Measurements from ENCODE around the gene IRX2. TPM values are rescaled to one million over a fixed set of nuclear protein-coding genes. Genes with fewer than 3 reads are reported as not detected.

The IRX2 gene
- total RNA-seq, 1 donor from 2014 or later = 4.2 TPM

DNA sequence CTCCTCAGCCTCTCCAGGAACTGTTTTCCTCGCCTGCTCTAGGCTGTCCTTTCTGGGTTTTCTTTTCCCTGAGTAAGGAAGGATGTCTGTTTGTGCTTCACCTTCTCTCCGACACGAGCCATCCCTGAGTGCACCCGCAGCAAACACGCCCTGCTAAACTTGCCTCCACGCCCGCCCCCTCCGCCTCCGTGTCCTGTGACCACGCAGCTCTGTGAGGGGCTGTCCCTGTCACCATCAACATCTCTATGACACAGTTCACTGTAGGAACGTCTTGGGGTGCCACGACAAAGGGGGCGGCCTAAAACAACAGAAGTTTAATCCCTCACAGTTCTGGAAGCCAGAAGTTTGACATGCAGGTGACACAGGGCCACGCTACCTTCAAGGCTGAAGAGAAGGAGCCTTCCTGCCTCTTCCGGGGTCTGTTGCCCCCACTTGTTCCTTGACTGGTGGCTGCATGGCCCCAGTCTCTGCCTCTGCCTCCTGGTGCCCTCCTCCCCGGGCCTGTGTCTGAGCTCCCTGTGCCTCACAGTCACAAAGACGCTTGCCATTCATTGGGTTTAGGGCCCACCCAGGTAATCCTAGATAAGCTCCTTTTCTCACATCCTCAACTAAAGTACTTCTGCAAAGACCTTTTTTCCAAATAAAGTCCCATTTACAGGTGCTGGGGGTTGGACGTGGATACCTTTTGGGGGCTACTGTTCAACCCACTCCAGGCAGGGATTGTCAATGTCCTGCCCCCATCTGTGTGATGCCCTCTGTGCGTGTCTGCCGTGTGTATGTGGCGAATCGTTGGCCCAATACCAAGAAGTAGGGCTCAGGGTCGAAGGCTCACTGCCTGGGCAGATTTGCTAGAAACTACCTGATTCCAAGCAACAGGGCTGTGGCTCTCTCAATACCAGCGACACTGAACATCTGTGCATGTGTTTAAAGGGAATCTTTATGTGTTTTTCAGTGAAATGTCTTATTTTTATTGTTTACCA, 39.7 kb downstream of the IRX2 start:
- no peaks in the 10 kb centered on the region for H3K9me3 Mint-ChIP-seq (ENCODE audit: low read depth)

DNA sequence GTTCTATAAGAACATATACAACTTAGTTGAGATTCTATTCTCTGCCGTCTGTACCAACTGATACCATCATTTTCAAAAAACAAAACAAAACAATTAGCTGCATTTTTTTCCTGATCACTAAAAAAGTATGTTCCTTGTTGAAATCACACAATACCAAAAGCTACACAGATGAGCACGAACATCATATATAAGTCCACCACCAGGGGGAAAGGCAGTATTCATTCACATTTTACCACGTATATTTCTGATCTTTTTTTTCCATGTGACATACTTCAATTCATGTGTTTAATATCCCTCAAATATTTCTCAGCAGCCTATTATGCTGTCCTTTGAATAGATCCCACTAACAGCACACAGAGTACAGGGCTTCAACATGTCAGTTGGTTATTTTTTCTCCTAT, 40.6 kb downstream of the IRX2 start:
- no peak for DNase-seq (ENCODE audit: low spot score, unreplicated experiment)
- Mint-ChIP-seq H3K9me3 (ENCODE audit: low read depth) (no peaks in the 10 kb centered on the region), H3K27ac (no peak overlapping the region), H3K4me3 (ENCODE audit: low read depth) (no peak overlapping the region), H3K27me3 (peaks cover 81% of the 10 kb centered on the region), H3K36me3 (ENCODE audit: insufficient read depth) (no peaks in the 10 kb centered on the region), H3K4me1 (ENCODE audit: low read depth) (no peaks in the 10 kb centered on the region)
- TF ChIP-seq, protein P1, sequence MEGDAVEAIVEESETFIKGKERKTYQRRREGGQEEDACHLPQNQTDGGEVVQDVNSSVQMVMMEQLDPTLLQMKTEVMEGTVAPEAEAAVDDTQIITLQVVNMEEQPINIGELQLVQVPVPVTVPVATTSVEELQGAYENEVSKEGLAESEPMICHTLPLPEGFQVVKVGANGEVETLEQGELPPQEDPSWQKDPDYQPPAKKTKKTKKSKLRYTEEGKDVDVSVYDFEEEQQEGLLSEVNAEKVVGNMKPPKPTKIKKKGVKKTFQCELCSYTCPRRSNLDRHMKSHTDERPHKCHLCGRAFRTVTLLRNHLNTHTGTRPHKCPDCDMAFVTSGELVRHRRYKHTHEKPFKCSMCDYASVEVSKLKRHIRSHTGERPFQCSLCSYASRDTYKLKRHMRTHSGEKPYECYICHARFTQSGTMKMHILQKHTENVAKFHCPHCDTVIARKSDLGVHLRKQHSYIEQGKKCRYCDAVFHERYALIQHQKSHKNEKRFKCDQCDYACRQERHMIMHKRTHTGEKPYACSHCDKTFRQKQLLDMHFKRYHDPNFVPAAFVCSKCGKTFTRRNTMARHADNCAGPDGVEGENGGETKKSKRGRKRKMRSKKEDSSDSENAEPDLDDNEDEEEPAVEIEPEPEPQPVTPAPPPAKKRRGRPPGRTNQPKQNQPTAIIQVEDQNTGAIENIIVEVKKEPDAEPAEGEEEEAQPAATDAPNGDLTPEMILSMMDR (IDR thresholded peaks at IDR 0.05; ENCODE audit: unreplicated experiment) = peak; percentile 55

More for the DNA sequence above, 39.7 kb downstream of the IRX2 start:
- no peak for DNase-seq (ENCODE audit: low spot score, unreplicated experiment)
- no peak overlapping the region for H3K27ac Mint-ChIP-seq
- no peak overlapping the region for H3K4me3 Mint-ChIP-seq (ENCODE audit: low read depth)
- no peaks in the 10 kb centered on the region for H3K36me3 Mint-ChIP-seq (ENCODE audit: insufficient read depth)
- TF ChIP-seq, protein P1 (IDR thresholded peaks at IDR 0.05; ENCODE audit: unreplicated experiment) = no peak
- peaks cover 81% of the 10 kb centered on the region for H3K27me3 Mint-ChIP-seq
- no peaks in the 10 kb centered on the region for H3K4me1 Mint-ChIP-seq (ENCODE audit: low read depth)

DNA sequence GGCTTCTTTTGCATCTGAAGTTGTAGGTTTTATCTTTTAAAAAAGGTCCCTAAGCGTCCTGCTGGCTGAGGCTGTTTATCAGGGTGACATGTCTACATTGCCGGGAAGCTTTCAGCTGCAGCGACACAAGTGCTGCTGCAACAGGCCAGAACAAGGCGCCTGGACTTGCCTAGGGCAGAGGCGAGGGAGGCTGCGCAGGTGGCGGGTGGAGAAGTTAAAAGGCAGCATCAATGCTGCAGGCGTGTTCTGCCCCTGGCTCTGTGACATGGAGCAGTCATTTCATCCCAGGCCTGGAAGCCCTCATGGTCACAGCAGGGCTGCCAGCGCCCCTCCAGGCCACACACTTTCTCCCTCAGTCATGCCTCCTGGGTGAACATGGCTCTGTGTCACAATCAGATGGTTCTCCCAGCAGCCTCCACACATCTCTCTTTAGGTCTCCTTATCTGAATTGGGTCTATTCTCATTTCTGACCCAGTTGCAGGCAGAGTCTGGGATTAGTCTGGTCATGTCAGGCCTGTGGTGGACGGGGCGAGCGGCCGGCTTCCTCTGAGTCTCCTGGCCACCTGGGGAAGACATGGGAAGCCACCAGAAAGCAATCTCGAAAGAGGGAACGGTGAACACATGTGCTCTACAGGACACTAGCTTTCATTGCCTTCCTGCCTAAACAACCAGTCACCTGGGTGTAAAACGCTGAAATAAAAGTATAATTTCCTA, 41.3 kb downstream of the IRX2 start:
- H3K4me1 Mint-ChIP-seq (ENCODE audit: low read depth) = no peaks in the 10 kb centered on the region
- H3K27me3 Mint-ChIP-seq = peaks cover 81% of the 10 kb centered on the region
- TF ChIP-seq, protein P1 (IDR thresholded peaks at IDR 0.05; ENCODE audit: unreplicated experiment) = no peak
- H3K4me3 Mint-ChIP-seq (ENCODE audit: low read depth) = no peak overlapping the region
- no peak for DNase-seq (ENCODE audit: low spot score, unreplicated experiment)
- no peaks in the 10 kb centered on the region for H3K36me3 Mint-ChIP-seq (ENCODE audit: insufficient read depth)
- H3K27ac Mint-ChIP-seq = no peak overlapping the region
- H3K9me3 Mint-ChIP-seq (ENCODE audit: low read depth) = no peaks in the 10 kb centered on the region

DNA sequence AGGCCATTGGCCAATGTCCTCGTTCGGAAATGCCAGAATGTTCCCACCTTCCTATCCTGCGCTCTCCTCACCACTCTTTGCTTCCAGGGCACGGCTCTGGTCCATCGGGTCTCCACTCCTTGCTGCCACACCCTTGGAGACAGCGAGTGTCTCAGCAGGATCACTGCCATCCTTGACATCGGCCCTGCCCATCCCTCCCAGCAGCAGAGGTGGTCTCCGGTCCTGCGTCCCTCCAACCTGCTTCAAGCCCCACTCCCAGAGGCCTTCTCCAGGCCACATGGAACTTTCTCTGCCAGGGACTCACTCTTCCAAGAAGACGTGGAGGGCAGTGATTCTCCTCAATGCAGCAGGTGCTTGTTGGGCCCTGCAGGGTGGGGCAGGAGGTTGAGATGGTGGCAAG, 42.7 kb downstream of the IRX2 start:
- no peak for DNase-seq (ENCODE audit: low spot score, unreplicated experiment)
- H3K9me3 Mint-ChIP-seq (ENCODE audit: low read depth) = no peaks in the 10 kb centered on the region
- no peak overlapping the region for H3K27ac Mint-ChIP-seq
- H3K36me3 Mint-ChIP-seq (ENCODE audit: insufficient read depth) = no peaks in the 10 kb centered on the region
- peaks cover 79% of the 10 kb centered on the region for H3K27me3 Mint-ChIP-seq
- no peaks in the 10 kb centered on the region for H3K4me1 Mint-ChIP-seq (ENCODE audit: low read depth)
- no peak overlapping the region for H3K4me3 Mint-ChIP-seq (ENCODE audit: low read depth)
- TF ChIP-seq, protein P1 (IDR thresholded peaks at IDR 0.05; ENCODE audit: unreplicated experiment) = no peak

DNA sequence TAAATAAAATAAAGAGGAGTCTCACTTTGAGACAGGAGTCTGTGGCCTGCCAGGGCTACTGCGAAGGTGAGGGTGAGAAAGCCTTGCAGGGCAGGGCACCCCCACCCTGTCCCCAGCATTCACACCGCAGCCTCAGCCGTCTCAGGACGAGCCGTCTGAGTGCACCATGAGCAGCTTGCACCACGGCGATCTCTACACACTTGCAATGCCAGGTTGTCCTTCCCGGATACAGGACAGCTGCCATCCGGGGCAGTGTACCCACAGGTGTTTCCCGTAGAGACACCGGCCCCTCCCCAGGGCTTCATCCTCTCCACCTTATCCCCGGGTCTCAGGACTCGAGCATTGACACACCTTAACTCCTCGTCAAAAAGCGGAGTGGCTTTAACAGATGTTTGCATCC, 43.3 kb downstream of the IRX2 start:
- H3K4me3 Mint-ChIP-seq (ENCODE audit: low read depth) = no peak overlapping the region
- TF ChIP-seq, protein P1 (IDR thresholded peaks at IDR 0.05; ENCODE audit: unreplicated experiment) = no peak
- no peaks in the 10 kb centered on the region for H3K36me3 Mint-ChIP-seq (ENCODE audit: insufficient read depth)
- no peaks in the 10 kb centered on the region for H3K9me3 Mint-ChIP-seq (ENCODE audit: low read depth)
- peaks cover 78% of the 10 kb centered on the region for H3K27me3 Mint-ChIP-seq
- DNase-seq (ENCODE audit: low spot score, unreplicated experiment) = no peak
- H3K4me1 Mint-ChIP-seq (ENCODE audit: low read depth) = no peaks in the 10 kb centered on the region
- H3K27ac Mint-ChIP-seq = no peak overlapping the region

Measured in progenitor cell of endocrine pancreas (in vitro differentiated cells).